ENCODE data around the gene TNFAIP8L1. TPM values are rescaled to one million over a fixed set of nuclear protein-coding genes. Genes with fewer than 3 reads are reported as not detected.
A peak's percentile ranks its signal among the peaks of the same experiment; 100 is the strongest.

TNFAIP8L1 gene
- total and polyA plus RNA-seq, 7 donors, result 2.4 to 5.1 (median 3.3) TPM

GRCh38 chr19:4695224-4695731 is 56.0 kb downstream of the TNFAIP8L1 start:
- Histone ChIP-seq H3K27ac (peak overlapping the region; percentile 95), H3K4me3 (peak overlapping the region; percentile 39), H3K4me1 (peaks cover 59% of the 10 kb centered on the region), H3K27me3 (ENCODE audit: insufficient read depth in 3 of 3, low read length in 2 of 3) (no peaks in the 10 kb centered on the region), H3K36me3 (ENCODE audit: insufficient read depth in 1 of 2, low read depth in 1 of 2) (peaks cover 2 to 69% of the 10 kb centered on the region in 2 donors), H3K9me3 (no peaks in the 10 kb centered on the region)
- TF ChIP-seq CTCF (IDR thresholded peaks at IDR 0.05), result no peak
- DNase-seq (peak; percentile 87 to 95), ATAC-seq (peak; percentile 60 to 79 (median 68))
- intact Hi-C loops (cut with DNase I), result no loop called here
- 19 to 32% (median 28%) methylated on average over 18 to 19 of the region's 19 CpGs for WGBS, 3 donors

DNA sequence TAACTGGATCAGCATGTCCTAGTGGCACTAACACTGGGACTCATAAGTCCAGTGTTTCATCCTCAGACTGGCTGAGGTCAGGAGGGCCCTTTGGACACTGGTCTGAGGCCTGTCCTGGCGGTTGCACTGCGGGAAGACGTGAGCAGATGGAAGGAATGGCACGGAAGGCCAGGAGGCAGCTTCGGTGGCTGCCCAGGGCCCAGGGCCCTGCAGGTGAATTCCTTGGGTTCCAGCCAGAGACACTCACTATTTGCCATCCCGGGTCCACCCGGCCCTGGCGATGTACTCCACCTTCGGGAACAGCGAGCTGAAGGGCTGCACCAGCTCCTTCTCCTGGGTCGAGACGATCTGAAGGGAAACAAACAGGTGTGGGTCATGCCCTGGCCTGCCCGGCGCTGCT is 58.0 kb downstream of the TNFAIP8L1 start:
- no peak overlapping the region for H3K4me3 ChIP-seq
- H3K27me3 ChIP-seq (ENCODE audit: insufficient read depth in 3 of 3, low read length in 2 of 3), result no peaks in the 10 kb centered on the region
- peaks cover 51% of the 10 kb centered on the region for H3K4me1 ChIP-seq
- intact Hi-C loops (cut with DNase I), result no loop called here
- peaks cover 10 to 74% of the 10 kb centered on the region in 2 donors for H3K36me3 ChIP-seq (ENCODE audit: insufficient read depth in 1 of 2, low read depth in 1 of 2)
- H3K27ac ChIP-seq, result peak overlapping the region; percentile 95
- no peak for TF ChIP-seq CTCF (IDR thresholded peaks at IDR 0.05)
- ATAC-seq, result peak in 1 of 4 donors; percentile 6
- WGBS, 3 donors, result 51 to 78% (median 65%) methylated on average over 14 of the region's 14 CpGs
- peak in 1 of 2 donors; percentile 61 for DNase-seq
- no peaks in the 10 kb centered on the region for H3K9me3 ChIP-seq

GRCh38 chr19:4699826-4700692 is 60.7 kb downstream of the TNFAIP8L1 start:
- no peaks in the 10 kb centered on the region for H3K27me3 ChIP-seq (ENCODE audit: insufficient read depth in 3 of 3, low read length in 2 of 3)
- DNase-seq (peak in 1 of 2 donors; percentile 56), ATAC-seq (no peak)
- H3K27ac ChIP-seq, result no peak overlapping the region
- no peaks in the 10 kb centered on the region for H3K9me3 ChIP-seq
- peaks cover 37% of the 10 kb centered on the region for H3K4me1 ChIP-seq
- intact Hi-C loops (cut with DNase I), result no loop called here
- H3K36me3 ChIP-seq (ENCODE audit: insufficient read depth in 1 of 2, low read depth in 1 of 2), result peaks cover 15 to 82% of the 10 kb centered on the region in 2 donors
- TF ChIP-seq CTCF (IDR thresholded peaks at IDR 0.05), result no peak
- H3K4me3 ChIP-seq, result no peak overlapping the region
- 82 to 85% (median 84%) methylated on average over 33 of the region's 33 CpGs for WGBS, 3 donors

DNA sequence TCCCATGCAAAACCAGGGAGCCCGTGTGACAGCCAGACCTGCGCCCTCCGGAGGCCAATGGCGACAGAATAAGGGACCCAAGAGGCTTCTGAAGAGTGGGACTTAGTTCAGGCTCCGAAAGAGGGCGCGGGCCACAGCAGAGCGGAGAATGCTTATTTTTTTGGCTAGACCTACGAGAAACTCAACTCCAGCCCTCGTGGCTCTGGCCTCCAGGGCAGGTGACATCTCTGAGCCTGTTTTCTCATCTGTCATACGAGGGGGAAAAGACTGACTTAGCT is 61.3 kb downstream of the TNFAIP8L1 start:
- Histone ChIP-seq H3K36me3 (ENCODE audit: insufficient read depth in 1 of 2, low read depth in 1 of 2) (peaks cover 15 to 84% of the 10 kb centered on the region in 2 donors), H3K4me1 (peaks cover 35% of the 10 kb centered on the region), H3K27ac (no peak overlapping the region), H3K27me3 (ENCODE audit: insufficient read depth in 3 of 3, low read length in 2 of 3) (no peaks in the 10 kb centered on the region), H3K9me3 (no peaks in the 10 kb centered on the region), H3K4me3 (no peak overlapping the region)
- TF ChIP-seq CTCF (IDR thresholded peaks at IDR 0.05), result no peak
- DNase-seq, result no peak
- WGBS, 3 donors, result 84 to 89% (median 88%) methylated on average over 11 of the region's 11 CpGs
- intact Hi-C loops (cut with DNase I), result no loop called here
- no peak for ATAC-seq
